Activated naive CD4-positive, alpha-beta T cell treated with Interleukin-2 at 50 U/mL for 16 hours (primary cell): ENCODE measurements around the gene SERPING1.

ENCODE experiments used
- DNase-seq: peaks from one replicate; pipeline ENCODE4 v3.0.0-alpha.2; 2020

The SERPING1 gene

DNA sequence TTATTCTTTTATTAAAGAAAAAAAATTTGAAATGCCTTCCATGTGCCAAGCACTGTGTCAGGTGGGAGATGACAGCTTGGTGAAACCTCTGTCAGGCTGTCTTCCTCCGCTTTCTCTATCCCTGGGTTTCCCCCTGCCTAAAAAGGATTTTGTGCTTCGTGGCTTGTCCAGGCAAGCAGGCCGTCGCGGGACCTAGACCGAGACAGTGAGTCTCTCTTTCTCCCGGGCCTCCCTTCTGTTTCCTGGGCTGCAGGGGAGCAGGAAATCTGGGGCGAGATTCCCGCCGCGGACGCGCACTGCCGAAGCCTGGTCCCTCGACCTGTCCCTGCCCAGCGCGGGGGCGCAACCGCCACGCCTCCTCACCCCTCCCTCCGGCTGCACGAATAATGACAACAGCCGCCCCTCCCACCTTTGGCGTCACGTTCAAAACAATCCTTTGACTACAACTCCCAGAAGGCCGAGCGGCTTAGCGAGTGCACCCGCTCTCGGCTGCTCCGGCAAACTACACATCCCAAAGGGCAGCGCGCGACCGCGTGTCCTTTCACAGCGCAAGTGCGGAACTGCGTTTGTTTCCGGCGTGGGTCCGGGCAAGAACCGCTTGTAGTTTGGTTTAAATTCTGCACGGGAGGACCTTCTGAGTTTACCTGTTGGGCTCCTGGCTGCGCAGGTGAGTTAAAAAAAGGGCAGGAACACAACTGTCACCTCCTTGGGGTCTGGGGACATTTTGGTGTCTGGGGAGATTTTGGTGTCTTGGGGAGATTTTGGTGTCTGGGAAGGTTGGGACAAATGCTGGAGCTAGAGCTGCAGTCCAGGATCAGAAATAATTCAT lies 59.9 kb downstream of the SERPING1 start, which contains the start of gene CLP1:
CLP1 (plus strand) TSS at position 569 of the 829 bp plus-strand sequence. CDS start 1,715 bp downstream, outside the sequence.
- peak; percentile 99 for DNase-seq

DNA sequence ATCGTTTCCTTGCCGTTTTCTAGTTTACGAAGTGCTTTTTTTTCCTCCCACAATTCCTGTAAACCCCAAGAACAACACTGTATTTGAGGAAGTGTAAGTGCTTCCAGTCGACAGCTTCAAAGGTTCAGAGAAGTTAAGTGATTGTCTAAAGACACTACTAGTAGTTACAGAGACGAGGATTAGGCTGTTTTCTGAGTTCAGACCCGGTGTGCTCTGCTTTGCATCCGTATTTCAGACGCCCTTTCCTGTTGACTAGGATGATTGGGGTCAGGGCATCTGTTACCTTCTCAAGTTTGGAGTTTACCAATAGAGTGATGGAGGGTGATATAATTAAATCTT lies 60.5 kb downstream of the SERPING1 start:
- DNase-seq = no peak

DNA sequence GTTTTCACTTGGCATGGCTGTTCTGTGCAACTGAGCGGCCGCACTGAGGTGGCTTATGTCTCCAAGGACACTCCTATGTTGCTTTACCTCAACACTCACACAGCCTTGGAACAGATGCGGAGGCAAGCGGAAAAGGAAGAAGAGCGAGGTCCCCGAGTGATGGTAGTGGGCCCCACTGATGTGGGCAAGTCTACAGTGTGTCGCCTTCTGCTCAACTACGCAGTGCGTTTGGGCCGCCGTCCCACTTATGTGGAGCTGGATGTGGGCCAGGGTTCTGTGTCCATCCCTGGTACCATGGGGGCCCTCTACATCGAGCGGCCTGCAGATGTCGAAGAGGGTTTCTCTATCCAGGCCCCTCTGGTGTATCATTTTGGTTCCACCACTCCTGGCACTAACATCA lies 62.2 kb downstream of the SERPING1 start:
- no peak for DNase-seq

DNA sequence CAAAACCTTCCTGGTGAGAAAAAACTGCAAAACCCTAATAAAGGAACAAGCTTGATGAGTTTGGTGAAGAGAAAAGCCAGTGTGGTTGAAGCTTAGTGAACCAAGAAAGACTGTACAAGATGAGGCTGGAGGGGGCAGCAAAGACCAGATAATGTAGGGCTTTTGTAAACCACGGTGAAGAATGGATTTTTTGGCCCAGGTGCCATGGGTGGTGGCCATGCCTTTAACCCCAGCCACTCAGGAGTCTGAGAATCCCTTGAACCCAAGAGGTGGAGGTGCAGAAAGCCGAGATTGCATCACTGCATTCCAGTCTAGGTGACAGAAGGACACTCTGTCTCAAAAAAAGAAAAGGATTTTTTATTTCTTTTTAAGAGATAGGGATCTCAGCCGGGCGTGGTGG lies 65.4 kb downstream of the SERPING1 start:
- no peak for DNase-seq

DNA sequence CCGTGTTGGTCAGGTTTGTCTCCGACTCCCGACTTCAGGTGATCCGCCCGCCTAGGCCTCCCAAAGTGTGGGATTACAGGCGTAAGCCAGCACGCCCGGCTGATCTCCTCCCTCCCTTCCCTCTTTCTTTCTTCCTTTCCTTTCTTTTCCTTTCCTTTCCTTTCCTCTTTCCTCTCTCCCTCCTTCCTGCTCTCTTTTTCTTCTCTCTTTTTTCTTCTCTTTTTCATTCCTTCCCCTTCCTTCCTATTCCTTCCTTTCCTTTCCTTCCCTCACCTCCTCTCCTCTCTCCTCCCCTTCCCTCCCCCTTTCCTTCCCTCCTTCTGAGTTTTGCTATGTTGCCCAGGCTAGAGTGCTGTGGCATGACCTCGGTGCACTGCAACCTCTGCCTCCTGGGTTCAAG lies 66.5 kb downstream of the SERPING1 start:
- DNase-seq = no peak
